Smooth muscle cell (in vitro differentiated cells): Measurements from ENCODE around the gene HDAC7. TPM values are rescaled to one million over a fixed set of nuclear protein-coding genes. Genes with fewer than 3 reads are reported as not detected.

Source experiments
- DNase-seq: peaks from one replicate; lab custom pipeline; 2025; ENCODE audit not compliant: unreplicated experiment; lab: John Stamatoyannopoulos, UW
- H2AFZ ChIP-seq: fragments of 200-600 bp; sonication (generic); 2 replicates; pipeline ENCODE4 v1.6.0; 2016; ENCODE audit warnings: antibody characterized with exemption, low read depth, mild to moderate bottlenecking
- H3F3A ChIP-seq: fragments of 200-600 bp; sonication (generic); 2 replicates; pipeline ENCODE4 v1.6.0; 2017; ENCODE audit warnings: antibody characterized with exemption, low read depth
- H3K27ac ChIP-seq: fragments of 200-600 bp; sonication (generic); 2 replicates; pipeline ENCODE4 v1.5.1; 2016; ENCODE audit warnings: low read depth, mild to moderate bottlenecking
- H3K27me3 ChIP-seq: fragments of 200-600 bp; sonication (generic); 2 replicates; pipeline ENCODE4 v1.6.1; 2016; ENCODE audit warnings: low read depth, mild to moderate bottlenecking
- H3K36me3 ChIP-seq: fragments of 200-600 bp; sonication (generic); 2 replicates; pipeline ENCODE4 v1.5.1; 2016; ENCODE audit warnings: low read depth
- H3K4me1 ChIP-seq: fragments of 200-600 bp; sonication (generic); 2 replicates; pipeline ENCODE4 v1.5.1; 2016; ENCODE audit warnings: low read depth
- H3K4me2 ChIP-seq: fragments of 200-600 bp; sonication (generic); 2 replicates; pipeline ENCODE4 v1.6.0; 2016; ENCODE audit warnings: mild to moderate bottlenecking
- H3K4me3 ChIP-seq: fragments of 200-600 bp; sonication (generic); 2 replicates; pipeline ENCODE4 v1.5.1; 2016; ENCODE audit warnings: mild to moderate bottlenecking
- H3K79me2 ChIP-seq: fragments of 200-600 bp; sonication (generic); 2 replicates; pipeline ENCODE4 v1.6.0; 2016; ENCODE audit warnings: low read depth, mild to moderate bottlenecking
- H3K9ac ChIP-seq: fragments of 200-600 bp; sonication (generic); 2 replicates; pipeline ENCODE4 v1.6.0; 2016; ENCODE audit warnings: low read depth
- H3K9me3 ChIP-seq: fragments of 200-600 bp; sonication (generic); replicated peaks from 2 replicates; pipeline ENCODE4 v1.5.1; 2016; ENCODE audit warnings: low read depth
- H4K20me1 ChIP-seq: fragments of 200-600 bp; sonication (generic); 2 replicates; pipeline ENCODE4 v1.6.0; 2016; ENCODE audit warnings: low read depth
- CTCF ChIP-seq: fragments of 200-600 bp; sonication (generic); IDR thresholded peaks from 2 replicates; pipeline ENCODE4 v1.5.1; 2017; ENCODE audit warnings: borderline replicate concordance, mild to moderate bottlenecking, antibody characterized with exemption; ENCODE audit not compliant: insufficient read depth, poor library complexity, severe bottlenecking
- WGBS: methylation state at CpG from one replicate; pipeline ENCODE4 v1.1.7; 2016; ENCODE audit warnings: low lambda C conversion rate; 5-methylcytosine and 5-hydroxymethylcytosine counted together
- polyA plus RNA-seq: library from polyadenylated mRNA; unstranded; fragments of >200 nt; fragmentation: Nextera tagmentation; extraction: Ambion mirVana; gene quantifications from 2 replicates; pipeline ENCODE4 v1.2.1, GENCODE V29; 2016
- total RNA-seq: library from RNA; depleted of rRNA; stranded (reverse); fragments of >200 nt; gene quantifications from 2 replicates; pipeline ENCODE4 v1.2.3, GENCODE V29; 2014

The HDAC7 gene
- total and polyA plus RNA-seq, 2 experiments from 2014 or later, result 24.1 to 32.4 TPM

GRCh38 chr12:47755655-47756562 lies 63.8 kb downstream of the HDAC7 start:
- no peak for TF ChIP-seq CTCF
- Histone ChIP-seq H3K4me1 (peaks cover 27% of the 10 kb centered on the region), H2AFZ (no peak overlapping the region), H3K27ac (no peak overlapping the region), H3K79me2 (no peaks in the 10 kb centered on the region), H3F3A (no peaks in the 10 kb centered on the region), H3K4me3 (no peak overlapping the region), H3K27me3 (no peaks in the 10 kb centered on the region), H3K9ac (no peak overlapping the region), H4K20me1 (no peaks in the 10 kb centered on the region), H3K36me3 (no peaks in the 10 kb centered on the region), H3K4me2 (no peak overlapping the region), H3K9me3 (no peaks in the 10 kb centered on the region)
- DNase-seq, result no peak
- 92% methylated on average over 12 of the region's 12 CpGs for WGBS

GRCh38 chr12:47754881-47755280 lies 64.8 kb downstream of the HDAC7 start:
- Histone ChIP-seq H3K36me3 (no peaks in the 10 kb centered on the region), H2AFZ (no peak overlapping the region), H3K4me1 (peaks cover 27% of the 10 kb centered on the region), H4K20me1 (no peaks in the 10 kb centered on the region), H3K9me3 (no peaks in the 10 kb centered on the region), H3K9ac (no peak overlapping the region), H3F3A (no peaks in the 10 kb centered on the region), H3K27ac (no peak overlapping the region), H3K4me3 (no peak overlapping the region), H3K79me2 (no peaks in the 10 kb centered on the region), H3K4me2 (no peak overlapping the region), H3K27me3 (no peaks in the 10 kb centered on the region)
- 88% methylated on average over 3 of the region's 3 CpGs for WGBS
- no peak for DNase-seq
- TF ChIP-seq CTCF, result no peak

- no peaks in the 10 kb centered on the region for H3K9me3 ChIP-seq
- TF ChIP-seq CTCF, result no peak
- no peak overlapping the region for H2AFZ ChIP-seq
- H3K4me3 ChIP-seq, result no peak overlapping the region
- no peaks in the 10 kb centered on the region for H3K36me3 ChIP-seq
- 93% methylated on average over 4 of the region's 4 CpGs for WGBS
- no peaks in the 10 kb centered on the region for H3F3A ChIP-seq
- H3K27me3 ChIP-seq, result no peaks in the 10 kb centered on the region
- H4K20me1 ChIP-seq, result no peaks in the 10 kb centered on the region
- peaks cover 27% of the 10 kb centered on the region for H3K4me1 ChIP-seq
- no peaks in the 10 kb centered on the region for H3K79me2 ChIP-seq
- H3K27ac ChIP-seq, result no peak overlapping the region
- peak overlapping the region; percentile 18 for H3K4me2 ChIP-seq
- no peak for DNase-seq
- no peak overlapping the region for H3K9ac ChIP-seq
Observed at GRCh38 chr12:47754126-47754525, 65.6 kb downstream of the HDAC7 start.
